ENCODE measurements around the gene NDUFA5. TPM values are rescaled to one million over a fixed set of nuclear protein-coding genes. Genes with fewer than 3 reads are reported as not detected.
A peak's percentile ranks its signal among the peaks of the same experiment; 100 is the strongest.

NDUFA5 gene
- total RNA-seq, 1 donor from 2014 or later, result 52.3 TPM

GRCh38 chr7:123492485-123492884 is 65.1 kb downstream of the NDUFA5 start:
- no peaks in the 10 kb centered on the region for H3K4me1 Mint-ChIP-seq (ENCODE audit: low read depth)
- no peak overlapping the region for H3K4me3 Mint-ChIP-seq (ENCODE audit: unreplicated experiment)
- H3K27ac Mint-ChIP-seq (ENCODE audit: unreplicated experiment), result no peak overlapping the region
- no peak for DNase-seq (ENCODE audit: low spot score)
- H3K36me3 Mint-ChIP-seq (ENCODE audit: low read depth), result peaks cover 2% of the 10 kb centered on the region
- H3K27me3 Mint-ChIP-seq (ENCODE audit: low read depth), result peaks cover 13% of the 10 kb centered on the region
- TF ChIP-seq CTCF (IDR thresholded peaks at IDR 0.05), result peak; percentile 17
- H3K9me3 Mint-ChIP-seq (ENCODE audit: low read depth), result peaks cover 4% of the 10 kb centered on the region

Other genes starting within 250 kb of the NDUFA5 start
- gene IQUB, start 23.2 kb downstream of the NDUFA5 start, total RNA-seq, result 0.36 to 1.2 TPM (median 0.37 TPM) in 3 replicates
- gene ASB15, start 44.0 kb upstream of the NDUFA5 start, total RNA-seq, result not detected in 3 replicates
- not detected in 3 replicates for gene LMOD2, start 98.0 kb upstream of the NDUFA5 start, total RNA-seq
- 24.1 to 35.5 TPM (median 34.2 TPM) in 3 replicates for gene WASL, start 191.2 kb upstream of the NDUFA5 start, total RNA-seq

All from chondrocyte (in vitro differentiated cells).